Thoracic aorta (tissue), 2 donors: ENCODE results near the gene ANKRD27. TPM values are rescaled to one million over a fixed set of nuclear protein-coding genes. Genes with fewer than 3 reads are reported as not detected.

ENCODE experiments used
- ATAC-seq: fragments of 150-250 bp; one replicate; pipeline ENCODE4 v1.8.0; 2017; ENCODE audit warnings: low read depth; ENCODE audit not compliant: insufficient number of reproducible peaks, low FRiP score
- DNase-seq: peaks from one replicate; pipeline ENCODE4 v3.0.0-alpha.2; 2020; ENCODE audit warnings: low spot score
- H3K27ac ChIP-seq, 2 donors: fragments of 200-600 bp; sonication (generic); 1 replicate in 1 of 2; 2 replicates in 1 of 2; pipeline ENCODE4 v1.5.1; 2016; ENCODE audit warnings: mild to moderate bottlenecking in 2 of 2, moderate library complexity in 2 of 2
- H3K27me3 ChIP-seq: fragments of 200-600 bp; sonication (generic); replicated peaks from 2 replicates; pipeline ENCODE4 v1.6.0; 2016; ENCODE audit warnings: mild to moderate bottlenecking; ENCODE audit not compliant: insufficient read depth
- H3K36me3 ChIP-seq: fragments of 200-600 bp; sonication (generic); one replicate; pipeline ENCODE4 v1.5.1; 2016
- H3K4me1 ChIP-seq, 2 donors: fragments of 200-600 bp; sonication (generic); 1 replicate in 1 of 2; 2 replicates in 1 of 2; pipeline versions ENCODE4 v1.5.1 to v1.6.0; 2016; ENCODE audit warnings: low read depth in 2 of 2, mild to moderate bottlenecking in 1 of 2; ENCODE audit not compliant: control insufficient read depth in 1 of 2
- H3K4me3 ChIP-seq: fragments of 200-600 bp; sonication (generic); 2 replicates; pipeline ENCODE4 v1.5.1; 2016; ENCODE audit warnings: mild to moderate bottlenecking
- H3K9me3 ChIP-seq: fragments of 200-600 bp; sonication (generic); 2 replicates; pipeline ENCODE4 v1.5.1; 2016
- CTCF ChIP-seq: fragments of 200-600 bp; sonication (generic); IDR thresholded peaks from one replicate; pipeline ENCODE4 v1.5.1; 2019; ENCODE audit warnings: antibody characterized with exemption
- total RNA-seq, 2 donors: library from RNA; depleted of rRNA; stranded (reverse); fragments of >200 nt; gene quantifications; one replicate each; pipeline versions ENCODE4 v1.1.0 to v1.2.3, GENCODE V29; 2016

ANKRD27 gene
- total RNA-seq, 2 donors from 2014 or later: 26.8 to 33.8 TPM

GRCh38 chr19:32638625-32639024 lies 36.4 kb downstream of the ANKRD27 start:
- H3K4me3 ChIP-seq: no peak overlapping the region
- H3K36me3 ChIP-seq: peaks cover 43% of the 10 kb centered on the region
- no peaks in the 10 kb centered on the region for H3K27me3 ChIP-seq
- DNase-seq: no peak
- H3K4me1 ChIP-seq: no peaks in the 10 kb centered on the region
- no peak for ATAC-seq
- no peak overlapping the region for H3K27ac ChIP-seq
- no peak for TF ChIP-seq CTCF
- H3K9me3 ChIP-seq: no peaks in the 10 kb centered on the region

GRCh38 chr19:32637480-32637879 lies 37.5 kb downstream of the ANKRD27 start:
- TF ChIP-seq CTCF: no peak
- Histone ChIP-seq H3K9me3 (no peaks in the 10 kb centered on the region), H3K36me3 (peaks cover 33% of the 10 kb centered on the region), H3K4me1 (no peaks in the 10 kb centered on the region), H3K4me3 (no peak overlapping the region), H3K27ac (no peak overlapping the region), H3K27me3 (no peaks in the 10 kb centered on the region)
- no peak for ATAC-seq
- no peak for DNase-seq

GRCh38 chr19:32631381-32631780 lies 43.6 kb downstream of the ANKRD27 start:
- no peak for DNase-seq
- peaks cover 31% of the 10 kb centered on the region for H3K36me3 ChIP-seq
- TF ChIP-seq CTCF: no peak

GRCh38 chr19:32630338-32630737 lies 44.6 kb downstream of the ANKRD27 start:
- H3K4me3 ChIP-seq: no peak overlapping the region
- H3K36me3 ChIP-seq: peaks cover 40% of the 10 kb centered on the region
- H3K27ac ChIP-seq: no peak overlapping the region
- no peaks in the 10 kb centered on the region for H3K27me3 ChIP-seq
- no peaks in the 10 kb centered on the region for H3K9me3 ChIP-seq
- no peaks in the 10 kb centered on the region for H3K4me1 ChIP-seq
- ATAC-seq: no peak
- no peak for TF ChIP-seq CTCF
- DNase-seq: no peak

More at GRCh38 chr19:32631381-32631780, 43.6 kb downstream of the ANKRD27 start:
- ATAC-seq: no peak
- Histone ChIP-seq H3K9me3 (no peaks in the 10 kb centered on the region), H3K27ac (no peak overlapping the region), H3K27me3 (no peaks in the 10 kb centered on the region), H3K4me1 (no peaks in the 10 kb centered on the region), H3K4me3 (no peak overlapping the region)

- ATAC-seq: no peak
- Histone ChIP-seq H3K27ac (no peak overlapping the region), H3K9me3 (no peaks in the 10 kb centered on the region), H3K4me3 (no peak overlapping the region), H3K27me3 (no peaks in the 10 kb centered on the region), H3K36me3 (peaks cover 58% of the 10 kb centered on the region), H3K4me1 (no peaks in the 10 kb centered on the region)
- no peak for DNase-seq
- no peak for TF ChIP-seq CTCF
These were observed 47.2 kb downstream of the ANKRD27 start for GRCh38 chr19:32627714-32628270.
